Mucosa of descending colon (tissue), 3 donors: ENCODE results near the gene VAT1L. TPM values are rescaled to one million over a fixed set of nuclear protein-coding genes. Genes with fewer than 3 reads are reported as not detected.
A peak's percentile ranks its signal among the peaks of the same experiment; 100 is the strongest.

Source experiments
- ATAC-seq: fragments of 200-7000 bp; cut with Tn5 transposase; one replicate; pipeline ENCODE4 v1.9.1; 2020; ENCODE audit warnings: mild to moderate bottlenecking, moderate library complexity
- DNase-seq, 3 donors: peaks; one replicate each; pipeline ENCODE4 v3.0.0-alpha.2; 2020
- H3K36me3 ChIP-seq: fragments of 200-600 bp; one replicate; pipeline ENCODE4 v1.8.0; 2021; ENCODE audit warnings: low read depth, mild to moderate bottlenecking
- H3K4me1 ChIP-seq: fragments of 200-600 bp; one replicate; pipeline ENCODE4 v1.8.0; 2021; ENCODE audit warnings: low read depth, mild to moderate bottlenecking
- H3K4me3 ChIP-seq: fragments of 200-600 bp; one replicate; pipeline ENCODE4 v1.8.0; 2021; ENCODE audit warnings: mild to moderate bottlenecking
- H3K9me3 ChIP-seq: fragments of 200-600 bp; one replicate; pipeline ENCODE4 v1.8.0; 2021; ENCODE audit warnings: mild to moderate bottlenecking
- CTCF ChIP-seq: fragments of 200-600 bp; IDR thresholded peaks from one replicate; pipeline ENCODE4 v1.8.0; 2022; ENCODE audit warnings: antibody characterized with exemption, mild to moderate bottlenecking
- intact Hi-C, 2 donors: fragments of 100-400 bp; cut with DNase I in 1 of 2; cut with micrococcal nuclease in 1 of 2; formaldehyde crosslinking; loops; one replicate each; pipeline versions ENCODE4 v1.11.0 to v1.11.1; 2022; cut with DNase I, micrococcal nuclease
- total RNA-seq, 3 donors: library from RNA; stranded (reverse); fragmentation: NEBNext Ultra II Directional in 2 of 3; extraction: Animal tissue kit (Norgen Biotek cat#: 25700) in 2 of 3; gene quantifications; one replicate each; pipeline versions ENCODE4 v1.2.1 to v1.2.4, GENCODE V29; 2021 to 2023
- donor health status: DM: no; HTN: no; CAD: no; lungs with moderate emphysema.
- donor health status: DM: no; HTN: no; CAD: no.
- donor health status: DM: no; HTN: yes; CAD: no.

The VAT1L gene
- total RNA-seq, 3 donors from 2014 or later, result 0.84 to 8.7 (median 0.84) TPM

GRCh38 chr16:77866752-77867151, 78.4 kb downstream of the VAT1L start:
- TF ChIP-seq CTCF, result no peak
- H3K4me3 ChIP-seq, result no peak overlapping the region
- no peak for DNase-seq
- H3K9me3 ChIP-seq, result no peaks in the 10 kb centered on the region
- intact Hi-C loops, result no loop called here
- H3K36me3 ChIP-seq, result no peaks in the 10 kb centered on the region
- ATAC-seq, result no peak
- peaks cover 26% of the 10 kb centered on the region for H3K4me1 ChIP-seq

DNA sequence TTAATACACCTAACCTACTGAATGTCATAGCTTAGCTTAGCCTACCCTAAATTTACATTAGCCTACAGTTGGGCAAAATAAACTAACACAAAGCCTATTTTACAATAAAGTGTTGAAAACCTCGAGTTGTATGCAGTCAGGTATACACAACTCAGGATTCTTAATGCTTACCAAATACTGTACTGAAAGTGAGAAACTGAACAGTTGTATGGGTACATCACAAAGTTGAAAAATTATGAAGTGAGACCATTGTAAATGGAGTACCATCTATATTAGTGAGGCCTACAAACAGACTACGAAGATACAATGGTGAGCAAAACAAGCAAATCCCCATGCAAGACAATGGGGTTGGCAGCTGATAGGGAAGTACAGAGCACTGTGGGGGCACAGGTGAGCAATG, 79.7 kb downstream of the VAT1L start:
- ATAC-seq (no peak), DNase-seq (no peak)
- no peak for TF ChIP-seq CTCF
- intact Hi-C loops, result no loop called here
- H3K36me3 ChIP-seq, result no peaks in the 10 kb centered on the region
- H3K4me3 ChIP-seq, result no peak overlapping the region
- no peaks in the 10 kb centered on the region for H3K9me3 ChIP-seq
- H3K4me1 ChIP-seq, result peaks cover 21% of the 10 kb centered on the region

DNA sequence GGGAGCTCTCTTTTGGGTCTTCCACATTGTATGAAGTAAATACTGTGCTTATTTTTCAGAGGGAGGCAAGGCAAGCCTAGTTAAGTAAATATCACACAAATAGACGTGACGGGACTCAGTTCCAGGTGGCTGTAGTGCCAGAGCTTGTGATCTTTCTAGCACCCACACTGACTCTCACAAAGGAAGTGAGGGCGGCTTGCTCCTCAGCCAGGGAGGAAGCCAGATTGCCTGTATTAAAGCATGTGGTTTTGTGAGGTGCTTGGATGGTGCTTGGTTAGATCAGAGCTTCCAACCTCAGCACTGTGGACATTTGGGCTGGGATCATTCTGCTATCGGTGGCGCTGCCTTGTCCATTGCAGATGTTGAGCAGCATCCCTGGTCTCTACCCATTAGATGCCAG, 80.1 kb downstream of the VAT1L start:
- Histone ChIP-seq H3K4me3 (no peak overlapping the region), H3K36me3 (no peaks in the 10 kb centered on the region), H3K9me3 (no peaks in the 10 kb centered on the region), H3K4me1 (peaks cover 21% of the 10 kb centered on the region)
- DNase-seq (no peak), ATAC-seq (no peak)
- TF ChIP-seq CTCF, result no peak
- intact Hi-C loops, result no loop called here

DNA sequence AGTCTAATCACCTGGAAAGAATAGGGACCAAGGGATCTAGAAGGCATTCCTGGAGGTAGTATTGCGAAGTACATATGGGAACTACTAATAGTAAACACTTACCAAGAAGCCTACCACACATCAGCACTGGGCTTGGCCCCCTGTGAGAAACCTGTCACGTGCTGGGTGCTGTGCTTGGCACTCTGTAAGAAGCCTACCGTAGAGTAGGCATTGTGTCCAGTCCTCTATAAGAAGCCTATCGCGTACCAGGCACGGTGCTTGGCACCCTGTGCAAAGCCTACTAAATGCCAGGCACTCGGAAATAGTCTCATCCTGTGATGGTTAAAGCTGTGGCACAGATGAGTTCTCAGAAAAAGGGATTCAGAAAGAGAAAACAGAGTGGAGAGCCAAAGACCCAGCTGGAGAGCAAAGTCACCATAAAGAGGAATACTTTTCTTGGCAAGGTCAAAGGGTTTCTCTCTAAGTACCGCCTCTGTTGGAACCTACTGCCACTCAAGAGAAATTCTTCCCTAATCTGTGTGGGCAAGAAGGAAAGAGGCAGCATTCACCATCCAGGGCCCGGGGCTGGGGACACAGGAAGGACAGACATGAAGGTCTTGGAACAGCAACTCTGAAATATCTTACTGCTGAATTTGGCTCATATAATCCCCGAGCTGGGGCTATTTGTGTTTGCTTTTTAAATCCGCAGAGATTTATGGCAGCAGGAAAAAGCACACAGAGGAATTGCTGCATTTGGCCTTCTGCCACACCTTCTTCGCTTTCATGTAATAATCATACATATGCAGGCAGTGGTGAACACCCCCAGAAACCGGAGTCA, 81.8 kb downstream of the VAT1L start:
- intact Hi-C loops, result no loop called here
- H3K4me3 ChIP-seq, result no peak overlapping the region
- no peaks in the 10 kb centered on the region for H3K9me3 ChIP-seq
- TF ChIP-seq CTCF, result no peak
- ATAC-seq (peak; percentile 55), DNase-seq (peak in 2 of 3 donors; percentile 51 to 66)
- no peaks in the 10 kb centered on the region for H3K36me3 ChIP-seq
- H3K4me1 ChIP-seq, result peaks cover 21% of the 10 kb centered on the region

GRCh38 chr16:77871932-77872331, 83.6 kb downstream of the VAT1L start:
- no peaks in the 10 kb centered on the region for H3K36me3 ChIP-seq
- DNase-seq, result no peak
- no peak for TF ChIP-seq CTCF
- no peak overlapping the region for H3K4me3 ChIP-seq
- H3K4me1 ChIP-seq, result peaks cover 21% of the 10 kb centered on the region
- intact Hi-C loops, result no loop called here
- ATAC-seq, result no peak
- no peaks in the 10 kb centered on the region for H3K9me3 ChIP-seq
